Kidney (tissue), 14 donors: ENCODE data around the gene SMURF1. TPM values are rescaled to one million over a fixed set of nuclear protein-coding genes. Genes with fewer than 3 reads are reported as not detected.

Experiments used
- DNase-seq, 5 donors: peaks; one replicate each; pipeline ENCODE4 v3.0.0-alpha.2; 2013 to 2020
- FAIRE-seq: peaks from 2 replicates; lab custom pipeline; 2012; peaks lifted over from hg19 to GRCh38; lab: Jason Lieb, UNC
- H3K27ac ChIP-seq, 2 donors: one replicate each; pipeline ENCODE4 v1.7.0; 2013; ENCODE audit warnings: low read depth in 2 of 2, low read length in 2 of 2, inconsistent platforms in 1 of 2
- H3K27me3 ChIP-seq: one replicate; pipeline ENCODE4 v1.7.1; 2013; ENCODE audit warnings: low read length, inconsistent platforms; ENCODE audit not compliant: control insufficient read depth, insufficient read depth
- H3K36me3 ChIP-seq, 3 donors: one replicate each; pipeline versions ENCODE4 v1.7.0 to v1.7.1; 2013; ENCODE audit warnings: low read length in 3 of 3, control low read depth in 1 of 3, inconsistent platforms in 1 of 3; ENCODE audit not compliant: insufficient read depth in 3 of 3, control insufficient read depth in 2 of 3
- H3K4me1 ChIP-seq, 3 donors: one replicate each; pipeline versions ENCODE4 v1.7.0 to v1.7.1; 2013; ENCODE audit warnings: low read length in 3 of 3, inconsistent platforms in 1 of 3, low read depth in 1 of 3; ENCODE audit not compliant: control insufficient read depth in 2 of 3, insufficient read depth in 2 of 3
- H3K4me3 ChIP-seq, 3 donors: one replicate each; pipeline versions ENCODE4 v1.7.0 to v1.8.1; 2013; ENCODE audit warnings: low read length in 3 of 3, control low read depth in 1 of 3, inconsistent platforms in 1 of 3
- H3K9ac ChIP-seq, 3 donors: one replicate each; pipeline versions ENCODE4 v1.7.0 to v1.7.1; 2013; ENCODE audit warnings: low read length in 3 of 3, control low read depth in 1 of 3, inconsistent platforms in 1 of 3
- H3K9me3 ChIP-seq, 3 donors: one replicate each; pipeline versions ENCODE4 v1.7.0 to v1.7.1; 2013; ENCODE audit warnings: low read length in 3 of 3, control low read depth in 1 of 3, inconsistent platforms in 1 of 3; ENCODE audit not compliant: control insufficient read depth in 2 of 3, insufficient read depth in 1 of 3
- intact Hi-C: fragments of 100-400 bp; cut with DNase I; formaldehyde crosslinking; loops from one replicate; pipeline ENCODE4 v1.11.1; 2022
- polyA plus RNA-seq: library from polyadenylated mRNA; stranded (reverse); fragments of 350-450 nt; fragmentation: Illumina TruSeq; extraction: RNeasy Lipid Tissue Mini Kit (QIAGEN cat#74804); gene quantifications from one replicate; pipeline ENCODE4 v1.2.3, GENCODE V29; 2014; ENCODE audit warnings: low read depth, low replicate concordance; ENCODE audit not compliant: insufficient read depth
- total RNA-seq: library from RNA; stranded (reverse); fragmentation: NEBNext Ultra II Directional; extraction: Animal tissue kit (Norgen Biotek cat#: 25700); gene quantifications from one replicate; pipeline ENCODE4 v1.2.1, GENCODE V29; 2021
- TF ChIP-seq, protein P1 (sequence below): IDR thresholded peaks from 3 replicates; pipeline ENCODE4 v1.5.1; 2012; ENCODE audit warnings: mild to moderate bottlenecking, moderate library complexity, borderline replicate concordance; ENCODE audit not compliant: insufficient read depth; ENCODE audit errors: extremely low read depth
- donor health status: control.
- donor health status: control.
- donor health status: control.
- donor health status: control.
- donor health status: control.
- donor health status: DM: yes; HTN: yes; CAD: no.
- donor health status: Normal renal cell carcinoma (clear cell type).

Gene SMURF1
- total and polyA plus RNA-seq, 2 donors from 2014 or later = 6.3 to 29.8 TPM

DNA sequence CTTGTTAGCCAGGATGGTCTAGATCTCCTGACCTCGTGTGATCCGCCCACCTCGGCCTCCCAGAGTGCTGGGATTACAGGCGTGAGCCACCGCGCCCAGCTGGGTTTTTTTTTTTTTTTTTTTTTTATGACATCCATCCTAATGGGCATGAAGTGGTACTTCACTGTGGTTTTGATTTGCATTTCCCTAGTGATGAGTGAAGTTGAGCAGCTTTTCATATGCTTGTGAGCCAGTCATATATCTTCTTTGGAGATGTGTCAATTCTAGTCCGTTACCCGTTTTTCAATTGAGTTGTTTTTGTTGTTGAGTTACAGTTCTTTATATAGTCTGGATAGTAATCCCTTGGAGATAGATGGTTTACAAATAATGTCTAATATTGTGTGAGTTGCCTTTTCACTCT, 127.7 kb downstream of the SMURF1 start:
- DNase-seq (no peak), FAIRE-seq (no peak)
- Histone ChIP-seq H3K4me1 (no peaks in the 10 kb centered on the region), H3K9ac (no peak overlapping the region), H3K9me3 (no peaks in the 10 kb centered on the region), H3K27ac (no peak overlapping the region), H3K36me3 (peaks cover 4 to 33% (median 31%) of the 10 kb centered on the region in 3 donors), H3K27me3 (no peaks in the 10 kb centered on the region), H3K4me3 (no peak overlapping the region)
- TF ChIP-seq, protein P1, sequence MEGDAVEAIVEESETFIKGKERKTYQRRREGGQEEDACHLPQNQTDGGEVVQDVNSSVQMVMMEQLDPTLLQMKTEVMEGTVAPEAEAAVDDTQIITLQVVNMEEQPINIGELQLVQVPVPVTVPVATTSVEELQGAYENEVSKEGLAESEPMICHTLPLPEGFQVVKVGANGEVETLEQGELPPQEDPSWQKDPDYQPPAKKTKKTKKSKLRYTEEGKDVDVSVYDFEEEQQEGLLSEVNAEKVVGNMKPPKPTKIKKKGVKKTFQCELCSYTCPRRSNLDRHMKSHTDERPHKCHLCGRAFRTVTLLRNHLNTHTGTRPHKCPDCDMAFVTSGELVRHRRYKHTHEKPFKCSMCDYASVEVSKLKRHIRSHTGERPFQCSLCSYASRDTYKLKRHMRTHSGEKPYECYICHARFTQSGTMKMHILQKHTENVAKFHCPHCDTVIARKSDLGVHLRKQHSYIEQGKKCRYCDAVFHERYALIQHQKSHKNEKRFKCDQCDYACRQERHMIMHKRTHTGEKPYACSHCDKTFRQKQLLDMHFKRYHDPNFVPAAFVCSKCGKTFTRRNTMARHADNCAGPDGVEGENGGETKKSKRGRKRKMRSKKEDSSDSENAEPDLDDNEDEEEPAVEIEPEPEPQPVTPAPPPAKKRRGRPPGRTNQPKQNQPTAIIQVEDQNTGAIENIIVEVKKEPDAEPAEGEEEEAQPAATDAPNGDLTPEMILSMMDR = no peak
- intact Hi-C loops = no loop called here

- H3K27ac ChIP-seq = no peak overlapping the region
- H3K4me3 ChIP-seq = no peak overlapping the region
- no peak overlapping the region for H3K9ac ChIP-seq
- no peaks in the 10 kb centered on the region for H3K27me3 ChIP-seq
- intact Hi-C loops = no loop called here
- no peaks in the 10 kb centered on the region for H3K9me3 ChIP-seq
- FAIRE-seq (no peak), DNase-seq (peak in 1 of 5 donors; percentile 53)
- no peaks in the 10 kb centered on the region for H3K4me1 ChIP-seq
- TF ChIP-seq, protein P1 = no peak
- H3K36me3 ChIP-seq = peaks cover 4 to 43% (median 32%) of the 10 kb centered on the region in 3 donors
These were observed 129.6 kb downstream of the SMURF1 start for GRCh38 chr7:99014113-99014985.

GRCh38 chr7:99013266-99014112, 130.4 kb downstream of the SMURF1 start:
- H3K27ac ChIP-seq = no peak overlapping the region
- peaks cover 4 to 50% (median 41%) of the 10 kb centered on the region in 3 donors for H3K36me3 ChIP-seq
- no peak for FAIRE-seq
- TF ChIP-seq, protein P1 = no peak
- no peaks in the 10 kb centered on the region for H3K9me3 ChIP-seq
- H3K9ac ChIP-seq = no peak overlapping the region
- H3K4me3 ChIP-seq = no peak overlapping the region
- no peaks in the 10 kb centered on the region for H3K4me1 ChIP-seq
- peak in 1 of 5 donors; percentile 55 for DNase-seq
- intact Hi-C loops = no loop called here
- no peaks in the 10 kb centered on the region for H3K27me3 ChIP-seq
